Measurements from ENCODE around the gene RAB3C. TPM values are rescaled to one million over a fixed set of nuclear protein-coding genes. Genes with fewer than 3 reads are reported as not detected.

The RAB3C gene
- total and polyA plus RNA-seq, 2 donors (not counting 1 experiment from before 2014, with no cell fraction given) = not detected

DNA sequence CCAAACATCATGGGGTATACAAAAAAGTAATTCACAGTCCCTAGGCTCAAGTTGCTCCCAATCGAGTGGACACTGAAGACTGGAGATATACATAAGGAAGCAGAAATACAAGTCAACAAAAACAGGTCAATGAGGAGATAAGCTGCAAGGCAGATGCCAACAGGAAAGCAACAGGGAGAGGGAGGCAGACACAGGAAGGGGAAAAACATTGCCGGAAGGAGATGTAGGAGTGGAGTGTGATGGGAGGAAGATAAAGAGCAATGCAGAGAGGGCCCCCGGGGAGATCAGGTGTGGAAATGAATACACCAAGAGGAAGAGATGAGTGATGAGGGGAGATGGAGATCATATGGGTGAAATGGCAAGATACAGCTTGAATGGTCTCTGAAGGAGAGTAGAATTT is 243.0 kb downstream of the RAB3C start:
- H3K4me2 ChIP-seq (ENCODE audit: extremely low read depth, insufficient read depth, low read length) = no peak overlapping the region
- no peaks in the 10 kb centered on the region for H3K9me3 ChIP-seq (ENCODE audit: control insufficient read depth, insufficient read depth, low read depth, low read length)
- H3K9ac ChIP-seq (ENCODE audit: insufficient read depth, low read length) = no peak overlapping the region
- no peaks in the 10 kb centered on the region for H3K79me2 ChIP-seq (ENCODE audit: control insufficient read depth, insufficient read depth, low read length)
- no peaks in the 10 kb centered on the region for H4K20me1 ChIP-seq (ENCODE audit: control insufficient read depth, extremely low read depth, insufficient read depth, low read length)
- H3K27me3 ChIP-seq (ENCODE audit: control insufficient read depth, insufficient read depth, low read length) = no peaks in the 10 kb centered on the region
- H2AFZ ChIP-seq (ENCODE audit: low read length) = no peak overlapping the region
- H3K4me3 ChIP-seq (replicated peaks in 1 of 4; ENCODE audit: control extremely low read depth in 1 of 4, insufficient read depth in 1 of 4, low read depth in 3 of 4, low read length in 4 of 4) = no peak overlapping the region
- no peak overlapping the region for H3K27ac ChIP-seq (ENCODE audit: insufficient read depth, low read length)
- no peaks in the 10 kb centered on the region for H3K36me3 ChIP-seq (ENCODE audit: control insufficient read depth, insufficient read depth, low read length)
- TF ChIP-seq, protein P1, sequence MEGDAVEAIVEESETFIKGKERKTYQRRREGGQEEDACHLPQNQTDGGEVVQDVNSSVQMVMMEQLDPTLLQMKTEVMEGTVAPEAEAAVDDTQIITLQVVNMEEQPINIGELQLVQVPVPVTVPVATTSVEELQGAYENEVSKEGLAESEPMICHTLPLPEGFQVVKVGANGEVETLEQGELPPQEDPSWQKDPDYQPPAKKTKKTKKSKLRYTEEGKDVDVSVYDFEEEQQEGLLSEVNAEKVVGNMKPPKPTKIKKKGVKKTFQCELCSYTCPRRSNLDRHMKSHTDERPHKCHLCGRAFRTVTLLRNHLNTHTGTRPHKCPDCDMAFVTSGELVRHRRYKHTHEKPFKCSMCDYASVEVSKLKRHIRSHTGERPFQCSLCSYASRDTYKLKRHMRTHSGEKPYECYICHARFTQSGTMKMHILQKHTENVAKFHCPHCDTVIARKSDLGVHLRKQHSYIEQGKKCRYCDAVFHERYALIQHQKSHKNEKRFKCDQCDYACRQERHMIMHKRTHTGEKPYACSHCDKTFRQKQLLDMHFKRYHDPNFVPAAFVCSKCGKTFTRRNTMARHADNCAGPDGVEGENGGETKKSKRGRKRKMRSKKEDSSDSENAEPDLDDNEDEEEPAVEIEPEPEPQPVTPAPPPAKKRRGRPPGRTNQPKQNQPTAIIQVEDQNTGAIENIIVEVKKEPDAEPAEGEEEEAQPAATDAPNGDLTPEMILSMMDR (conservative IDR thresholded peaks at IDR 0.05 in 1 of 2, IDR thresholded peaks at IDR 0.05 in 1 of 2; ENCODE audit: low read depth in 1 of 2, low read length in 2 of 2) = no peak
- TF ChIP-seq EZH2 (IDR thresholded peaks at IDR 0.05; ENCODE audit: low read length, missing control alignments) = no peak
- no peaks in the 10 kb centered on the region for H3K4me1 ChIP-seq (ENCODE audit: control insufficient read depth, extremely low read depth, insufficient read depth, low read length)
- DNase-seq (ENCODE audit: low read depth in 2 of 2) = no peak

DNA sequence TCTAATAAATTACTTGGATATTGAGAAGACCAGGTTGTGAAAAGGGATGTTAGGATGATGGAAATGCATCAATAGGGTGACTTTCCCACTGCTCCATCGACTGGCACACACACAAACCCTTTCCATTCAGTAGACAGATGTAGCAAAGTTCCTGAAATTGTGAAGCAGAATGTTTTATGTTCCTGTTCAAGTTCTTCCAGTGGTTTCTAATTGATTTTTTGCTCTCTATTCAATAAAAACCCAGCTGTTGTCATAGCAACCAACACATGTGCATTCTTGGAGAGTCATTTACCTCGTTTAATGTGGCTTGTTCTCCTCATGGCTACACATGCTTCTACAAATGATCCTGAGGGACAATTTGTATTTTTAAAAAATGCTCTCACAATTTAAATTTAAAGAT is 244.6 kb downstream of the RAB3C start:
- Histone ChIP-seq H3K27me3 (ENCODE audit: control insufficient read depth, insufficient read depth, low read length) (no peaks in the 10 kb centered on the region), H2AFZ (ENCODE audit: low read length) (no peak overlapping the region), H3K4me2 (ENCODE audit: extremely low read depth, insufficient read depth, low read length) (no peak overlapping the region), H3K4me3 (replicated peaks in 1 of 4; ENCODE audit: control extremely low read depth in 1 of 4, insufficient read depth in 1 of 4, low read depth in 3 of 4, low read length in 4 of 4) (no peak overlapping the region), H3K79me2 (ENCODE audit: control insufficient read depth, insufficient read depth, low read length) (no peaks in the 10 kb centered on the region), H3K9ac (ENCODE audit: insufficient read depth, low read length) (no peak overlapping the region), H3K4me1 (ENCODE audit: control insufficient read depth, extremely low read depth, insufficient read depth, low read length) (no peaks in the 10 kb centered on the region), H4K20me1 (ENCODE audit: control insufficient read depth, extremely low read depth, insufficient read depth, low read length) (no peaks in the 10 kb centered on the region), H3K36me3 (ENCODE audit: control insufficient read depth, insufficient read depth, low read length) (no peaks in the 10 kb centered on the region), H3K9me3 (ENCODE audit: control insufficient read depth, insufficient read depth, low read depth, low read length) (no peaks in the 10 kb centered on the region), H3K27ac (ENCODE audit: insufficient read depth, low read length) (no peak overlapping the region)
- no peak for DNase-seq (ENCODE audit: low read depth in 2 of 2)
- TF ChIP-seq EZH2 (IDR thresholded peaks at IDR 0.05; ENCODE audit: low read length, missing control alignments) = no peak
- TF ChIP-seq, protein P1 (conservative IDR thresholded peaks at IDR 0.05 in 1 of 2, IDR thresholded peaks at IDR 0.05 in 1 of 2; ENCODE audit: low read depth in 1 of 2, low read length in 2 of 2) = no peak

DNA sequence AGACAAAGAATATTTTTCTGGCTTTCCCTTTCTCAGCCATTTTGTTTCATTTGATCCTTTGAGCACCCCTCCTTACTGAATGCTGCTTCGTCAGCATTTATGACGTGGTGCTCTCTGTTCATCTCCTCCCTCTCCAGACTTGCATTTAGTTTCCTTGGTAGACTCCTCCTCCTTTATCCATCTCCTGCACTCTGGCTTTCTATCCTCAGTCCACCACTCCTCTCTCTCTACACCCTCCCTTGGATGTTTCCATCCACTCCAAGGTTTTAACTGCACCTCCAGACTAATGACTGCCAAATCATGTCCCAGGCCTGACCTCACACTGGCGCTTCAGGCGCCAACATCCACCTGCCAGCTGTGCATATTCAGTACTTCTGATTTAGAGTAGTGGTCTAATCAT is 245.4 kb downstream of the RAB3C start:
- no peak overlapping the region for H3K9ac ChIP-seq (ENCODE audit: insufficient read depth, low read length)
- H3K4me3 ChIP-seq (replicated peaks in 1 of 4; ENCODE audit: control extremely low read depth in 1 of 4, insufficient read depth in 1 of 4, low read depth in 3 of 4, low read length in 4 of 4) = no peak overlapping the region
- H3K27me3 ChIP-seq (ENCODE audit: control insufficient read depth, insufficient read depth, low read length) = no peaks in the 10 kb centered on the region
- H2AFZ ChIP-seq (ENCODE audit: low read length) = no peak overlapping the region
- no peaks in the 10 kb centered on the region for H3K36me3 ChIP-seq (ENCODE audit: control insufficient read depth, insufficient read depth, low read length)
- no peak overlapping the region for H3K4me2 ChIP-seq (ENCODE audit: extremely low read depth, insufficient read depth, low read length)
- no peaks in the 10 kb centered on the region for H3K4me1 ChIP-seq (ENCODE audit: control insufficient read depth, extremely low read depth, insufficient read depth, low read length)
- DNase-seq (ENCODE audit: low read depth in 2 of 2) = no peak
- H3K27ac ChIP-seq (ENCODE audit: insufficient read depth, low read length) = no peak overlapping the region
- no peaks in the 10 kb centered on the region for H4K20me1 ChIP-seq (ENCODE audit: control insufficient read depth, extremely low read depth, insufficient read depth, low read length)
- TF ChIP-seq, protein P1 (conservative IDR thresholded peaks at IDR 0.05 in 1 of 2, IDR thresholded peaks at IDR 0.05 in 1 of 2; ENCODE audit: low read depth in 1 of 2, low read length in 2 of 2) = no peak
- no peak for TF ChIP-seq EZH2 (IDR thresholded peaks at IDR 0.05; ENCODE audit: low read length, missing control alignments)
- H3K9me3 ChIP-seq (ENCODE audit: control insufficient read depth, insufficient read depth, low read depth, low read length) = no peaks in the 10 kb centered on the region
- no peaks in the 10 kb centered on the region for H3K79me2 ChIP-seq (ENCODE audit: control insufficient read depth, insufficient read depth, low read length)
